Measurements from ENCODE around the gene SUPV3L1. TPM values are rescaled to one million over a fixed set of nuclear protein-coding genes. Genes with fewer than 3 reads are reported as not detected.

Gene SUPV3L1
- total and polyA plus RNA-seq, 12 donors, result 24.4 to 165 (median 37.6) TPM

- Histone ChIP-seq H3K36me3 (replicated peaks in 1 of 2) (no peaks in the 10 kb centered on the region), H3K4me3 (no peak overlapping the region), H3K27ac (no peak overlapping the region), H3K9me3 (replicated peaks in 1 of 3) (no peaks in the 10 kb centered on the region), H3K4me1 (replicated peaks in 1 of 2) (peaks cover 0 to 3% of the 10 kb centered on the region in 2 donors), H3K27me3 (no peaks in the 10 kb centered on the region)
- WGBS, 4 donors, result 91 to 94% (median 92%) methylated on average over 10 of the region's 10 CpGs
- DNase-seq, result no peak
- no peak for TF ChIP-seq CTCF (IDR thresholded peaks at IDR 0.05)
- no peak for TF ChIP-seq POLR2A (IDR thresholded peaks at IDR 0.05)
- intact Hi-C loops (cut with DNase I), result no loop called here
Measured at GRCh38 chr10:69243817-69244216, 63.8 kb downstream of the SUPV3L1 start.

GRCh38 chr10:69246036-69246435 is 66.0 kb downstream of the SUPV3L1 start:
- intact Hi-C loops (cut with DNase I), result no loop called here
- Histone ChIP-seq H3K4me3 (no peak overlapping the region), H3K27me3 (no peaks in the 10 kb centered on the region), H3K4me1 (replicated peaks in 1 of 2) (no peaks in the 10 kb centered on the region), H3K36me3 (replicated peaks in 1 of 2) (no peaks in the 10 kb centered on the region), H3K9me3 (replicated peaks in 1 of 3) (no peaks in the 10 kb centered on the region), H3K27ac (no peak overlapping the region)
- WGBS, 4 donors, result 43 to 93% (median 91%) methylated on average over 1 to 5 of the region's 5 CpGs
- no peak for TF ChIP-seq CTCF (IDR thresholded peaks at IDR 0.05)
- TF ChIP-seq POLR2A (IDR thresholded peaks at IDR 0.05), result no peak
- DNase-seq, result no peak

- WGBS, 4 donors, result 81 to 91% (median 84%) methylated on average over 6 to 14 of the region's 14 CpGs
- no peak overlapping the region for H3K4me3 ChIP-seq
- no peak for DNase-seq
- no peak overlapping the region for H3K27ac ChIP-seq
- no peaks in the 10 kb centered on the region for H3K9me3 ChIP-seq (replicated peaks in 1 of 3)
- TF ChIP-seq CTCF (IDR thresholded peaks at IDR 0.05) (no peak), POLR2A (IDR thresholded peaks at IDR 0.05) (no peak)
- no peaks in the 10 kb centered on the region for H3K27me3 ChIP-seq
- intact Hi-C loops (cut with DNase I), result no loop called here
- H3K36me3 ChIP-seq (replicated peaks in 1 of 2), result no peaks in the 10 kb centered on the region
- H3K4me1 ChIP-seq (replicated peaks in 1 of 2), result no peaks in the 10 kb centered on the region
Measured at GRCh38 chr10:69246581-69247312, 66.7 kb downstream of the SUPV3L1 start.

- WGBS, 4 donors, result 86 to 96% (median 93%) methylated on average over 13 of the region's 13 CpGs
- H3K36me3 ChIP-seq (replicated peaks in 1 of 2), result no peaks in the 10 kb centered on the region
- intact Hi-C loops (cut with DNase I), result no loop called here
Measured at GRCh38 chr10:69247313-69247710, 67.3 kb downstream of the SUPV3L1 start.

More at GRCh38 chr10:69247313-69247710, 67.3 kb downstream of the SUPV3L1 start:
- Histone ChIP-seq H3K4me1 (replicated peaks in 1 of 2) (no peaks in the 10 kb centered on the region), H3K27me3 (no peaks in the 10 kb centered on the region), H3K9me3 (replicated peaks in 1 of 3) (no peaks in the 10 kb centered on the region), H3K27ac (no peak overlapping the region), H3K4me3 (no peak overlapping the region)
- no peak for DNase-seq
- TF ChIP-seq CTCF (IDR thresholded peaks at IDR 0.05) (no peak), POLR2A (IDR thresholded peaks at IDR 0.05) (no peak)

All from adrenal gland (tissue), 12 donors.